Lung (tissue), 12 donors: ENCODE results near the gene SEPTIN3. TPM values are rescaled to one million over a fixed set of nuclear protein-coding genes. Genes with fewer than 3 reads are reported as not detected.

ENCODE experiments used
- ATAC-seq: fragments of 200-7000 bp; cut with Tn5 transposase; one replicate; pipeline ENCODE4 v1.9.1; 2020; ENCODE audit warnings: moderate number of reproducible peaks; ENCODE audit not compliant: insufficient read depth, low FRiP score
- DNase-seq, 3 donors: peaks; one replicate each; pipeline ENCODE4 v3.0.0-alpha.2; 2013 to 2017
- H3K27ac ChIP-seq, 2 donors: one replicate each; pipeline ENCODE4 v1.5.1; 2013; ENCODE audit warnings: mild to moderate bottlenecking in 2 of 2, moderate library complexity in 2 of 2, control low read depth in 1 of 2, inconsistent platforms in 1 of 2, low read depth in 1 of 2, low read length in 1 of 2
- H3K27me3 ChIP-seq, 3 donors: one replicate each; pipeline ENCODE4 v1.5.1; 2013; ENCODE audit warnings: low read length in 2 of 3; ENCODE audit not compliant: control insufficient read depth in 3 of 3, insufficient read depth in 3 of 3
- H3K36me3 ChIP-seq, 4 donors: one replicate each; pipeline ENCODE4 v1.5.1; 2013; ENCODE audit warnings: low read length in 4 of 4, mild to moderate bottlenecking in 1 of 4, moderate library complexity in 1 of 4; ENCODE audit not compliant: control insufficient read depth in 4 of 4, insufficient read depth in 4 of 4
- H3K4me1 ChIP-seq, 5 donors: one replicate each; pipeline ENCODE4 v1.5.1; 2013; ENCODE audit warnings: low read length in 5 of 5, mild to moderate bottlenecking in 2 of 5, moderate library complexity in 1 of 5; ENCODE audit not compliant: control insufficient read depth in 5 of 5, insufficient read depth in 5 of 5
- H3K4me3 ChIP-seq: one replicate; pipeline ENCODE4 v1.5.1; 2013; ENCODE audit warnings: mild to moderate bottlenecking, control low read depth, moderate library complexity
- H3K9ac ChIP-seq, 2 donors: one replicate each; pipeline ENCODE4 v1.5.1; 2013; ENCODE audit warnings: low read length in 2 of 2, control low read depth in 1 of 2; ENCODE audit not compliant: insufficient read depth in 1 of 2
- H3K9me3 ChIP-seq, 4 donors: one replicate each; pipeline ENCODE4 v1.5.1; 2013; ENCODE audit warnings: low read length in 3 of 4, mild to moderate bottlenecking in 1 of 4, moderate library complexity in 1 of 4; ENCODE audit not compliant: control insufficient read depth in 4 of 4, insufficient read depth in 3 of 4
- WGBS, 2 donors: extraction: QIAGEN DNeasy Blood & Tissue Kit; methylation state at CpG; one replicate each; pipeline ENCODE4 v1.1.7; 2013; 5-methylcytosine and 5-hydroxymethylcytosine counted together
- polyA plus RNA-seq, 2 donors: library from polyadenylated mRNA; stranded (reverse); fragments of 200-250 nt; gene quantifications; one replicate each; pipeline ENCODE4 v1.2.1, GENCODE V29; 2013
- total RNA-seq, 2 donors: library from RNA; depleted of rRNA in 1 of 2; stranded (reverse); fragments of >200 nt in 1 of 2; gene quantifications; one replicate each; pipeline ENCODE4 v1.2.1, GENCODE V29; 2014 to 2021
- TF ChIP-seq, protein P1 (sequence below): IDR thresholded peaks from 2 replicates; pipeline ENCODE4 v1.5.1; 2012; ENCODE audit warnings: mild to moderate bottlenecking; ENCODE audit errors: control extremely low read depth, extremely low read depth
- donor health status: control.
- donor health status: control.
- donor health status: Bipolar disorder and iron deficiency.
- donor health status: healthy.
- donor health status: DM: yes; HTN: yes; CAD: no.

Gene SEPTIN3
- total and polyA plus RNA-seq, 4 donors: 0.31 to 1.3 (median 0.56) TPM

- H3K4me3 ChIP-seq: no peak overlapping the region
- peaks cover 0 to 17% (median 17%) of the 10 kb centered on the region in 3 donors for H3K27me3 ChIP-seq
- DNase-seq (no peak), ATAC-seq (no peak)
- peaks cover 0 to 7% (median 0%) of the 10 kb centered on the region in 5 donors for H3K4me1 ChIP-seq
- 86 to 89% methylated on average over 11 of the region's 11 CpGs for WGBS, 2 donors
- H3K27ac ChIP-seq: no peak overlapping the region
- TF ChIP-seq, protein P1, sequence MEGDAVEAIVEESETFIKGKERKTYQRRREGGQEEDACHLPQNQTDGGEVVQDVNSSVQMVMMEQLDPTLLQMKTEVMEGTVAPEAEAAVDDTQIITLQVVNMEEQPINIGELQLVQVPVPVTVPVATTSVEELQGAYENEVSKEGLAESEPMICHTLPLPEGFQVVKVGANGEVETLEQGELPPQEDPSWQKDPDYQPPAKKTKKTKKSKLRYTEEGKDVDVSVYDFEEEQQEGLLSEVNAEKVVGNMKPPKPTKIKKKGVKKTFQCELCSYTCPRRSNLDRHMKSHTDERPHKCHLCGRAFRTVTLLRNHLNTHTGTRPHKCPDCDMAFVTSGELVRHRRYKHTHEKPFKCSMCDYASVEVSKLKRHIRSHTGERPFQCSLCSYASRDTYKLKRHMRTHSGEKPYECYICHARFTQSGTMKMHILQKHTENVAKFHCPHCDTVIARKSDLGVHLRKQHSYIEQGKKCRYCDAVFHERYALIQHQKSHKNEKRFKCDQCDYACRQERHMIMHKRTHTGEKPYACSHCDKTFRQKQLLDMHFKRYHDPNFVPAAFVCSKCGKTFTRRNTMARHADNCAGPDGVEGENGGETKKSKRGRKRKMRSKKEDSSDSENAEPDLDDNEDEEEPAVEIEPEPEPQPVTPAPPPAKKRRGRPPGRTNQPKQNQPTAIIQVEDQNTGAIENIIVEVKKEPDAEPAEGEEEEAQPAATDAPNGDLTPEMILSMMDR: no peak
- no peak overlapping the region for H3K9ac ChIP-seq
- no peaks in the 10 kb centered on the region for H3K36me3 ChIP-seq
- no peaks in the 10 kb centered on the region for H3K9me3 ChIP-seq
Measured at GRCh38 chr22:41971431-41971830, 2.2 kb downstream of the SEPTIN3 start.

DNA sequence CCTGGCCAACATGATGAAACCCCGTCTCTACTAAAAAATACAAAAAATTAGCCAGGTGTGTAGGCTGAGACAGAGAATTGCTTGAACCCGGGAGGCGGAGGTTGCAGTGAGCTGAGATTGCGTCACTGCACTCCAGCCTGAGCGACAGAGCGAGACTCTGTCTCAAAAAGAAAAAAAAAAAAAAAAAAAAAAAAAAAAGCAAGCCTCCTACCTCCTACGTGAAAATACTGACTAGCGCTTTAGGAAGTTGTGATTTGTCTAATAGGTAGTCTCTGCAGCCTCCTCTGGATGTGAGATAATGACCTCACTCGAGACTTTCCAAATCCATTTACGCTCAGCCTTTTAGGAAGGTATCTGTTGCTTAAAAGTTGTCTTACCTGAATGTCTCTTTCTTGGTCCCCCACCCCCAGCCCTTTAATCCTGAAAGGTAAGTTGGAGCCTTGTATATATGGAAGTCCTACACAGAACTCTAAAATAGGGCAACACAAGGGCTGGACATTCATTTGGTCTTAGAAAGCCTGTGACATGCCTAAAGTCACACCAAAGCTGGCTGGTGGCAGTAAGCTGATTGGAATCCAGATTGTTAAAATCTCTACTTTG, 5.5 kb downstream of the SEPTIN3 start:
- peaks cover 0 to 31% (median 26%) of the 10 kb centered on the region in 3 donors for H3K27me3 ChIP-seq

DNA sequence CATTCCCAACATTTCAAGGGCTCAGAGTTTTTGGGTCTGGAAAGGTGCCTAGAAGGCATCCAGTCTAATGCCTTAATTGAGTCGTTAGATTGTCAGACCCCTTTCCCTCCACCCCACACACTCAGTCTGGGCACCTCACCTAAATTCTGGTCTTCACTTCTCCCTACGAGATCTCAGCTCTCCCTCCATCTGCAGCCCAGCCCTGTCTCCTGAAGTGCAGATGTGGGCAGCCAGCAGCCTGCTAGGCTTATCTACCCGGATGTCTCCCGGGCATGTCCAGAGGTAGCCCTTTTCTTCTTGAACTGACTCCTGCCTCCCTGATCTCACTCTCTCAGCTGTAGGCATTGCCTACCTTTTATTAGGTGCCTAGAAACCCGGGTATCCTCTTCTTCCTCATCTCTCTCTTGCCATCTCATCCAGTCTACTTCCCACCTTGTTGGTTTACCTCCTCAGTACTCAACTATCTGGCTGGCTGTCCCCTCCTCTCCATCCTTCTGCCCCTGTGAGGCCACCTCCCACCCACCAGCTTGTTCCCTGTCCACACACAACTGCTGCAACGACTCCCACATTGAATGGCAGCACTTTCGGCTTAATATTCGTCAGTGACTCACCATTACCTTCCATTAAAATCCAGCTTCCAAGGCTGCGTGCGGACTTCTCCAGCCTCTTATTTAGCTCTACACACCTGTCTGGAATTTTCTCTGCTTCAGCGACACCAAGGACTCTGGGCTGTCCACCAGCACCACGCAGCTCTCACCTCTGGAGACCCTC, 6.2 kb downstream of the SEPTIN3 start:
- H3K36me3 ChIP-seq: no peaks in the 10 kb centered on the region
- H3K4me1 ChIP-seq: peaks cover 0 to 11% (median 5%) of the 10 kb centered on the region in 5 donors
- H3K9me3 ChIP-seq: no peaks in the 10 kb centered on the region
- H3K27ac ChIP-seq: no peak overlapping the region
- WGBS, 2 donors: 70 to 79% methylated on average over 12 of the region's 12 CpGs
- no peak for ATAC-seq
- H3K4me3 ChIP-seq: no peak overlapping the region
- no peak overlapping the region for H3K9ac ChIP-seq
- peaks cover 0 to 31% (median 26%) of the 10 kb centered on the region in 3 donors for H3K27me3 ChIP-seq
- no peak for DNase-seq
- TF ChIP-seq, protein P1: no peak

More for the DNA sequence above, 5.5 kb downstream of the SEPTIN3 start:
- WGBS, 2 donors: 59 to 72% methylated on average over 10 of the region's 10 CpGs
- TF ChIP-seq, protein P1: no peak
- Histone ChIP-seq H3K27ac (no peak overlapping the region), H3K4me1 (peaks cover 0 to 11% (median 5%) of the 10 kb centered on the region in 5 donors), H3K9ac (no peak overlapping the region), H3K4me3 (no peak overlapping the region), H3K9me3 (no peaks in the 10 kb centered on the region), H3K36me3 (no peaks in the 10 kb centered on the region)
- DNase-seq (no peak), ATAC-seq (no peak)
